Aorta (tissue), 5 donors: Measurements from ENCODE around the gene ASGR2. TPM values are rescaled to one million over a fixed set of nuclear protein-coding genes. Genes with fewer than 3 reads are reported as not detected.

Experiments used
- ATAC-seq: fragments of 200-7000 bp; cut with Tn5 transposase; one replicate; pipeline ENCODE4 v1.9.1; 2022; ENCODE audit warnings: moderate library complexity; ENCODE audit not compliant: low FRiP score
- DNase-seq, 2 donors: peaks; one replicate each; pipeline ENCODE4 v3.0.0-alpha.2; 2020
- H3K27ac ChIP-seq, 2 donors: one replicate each; pipeline ENCODE4 v1.5.1; 2013; ENCODE audit warnings: low read length in 2 of 2, mild to moderate bottlenecking in 2 of 2, moderate library complexity in 2 of 2, control low read depth in 1 of 2, inconsistent platforms in 1 of 2, low read depth in 1 of 2
- H3K27me3 ChIP-seq, 2 donors: one replicate each; pipeline ENCODE4 v1.6.1; 2013; ENCODE audit warnings: control low read depth in 1 of 2, low read length in 1 of 2, mild to moderate bottlenecking in 1 of 2, moderate library complexity in 1 of 2; ENCODE audit not compliant: insufficient read depth in 2 of 2, control insufficient read depth in 1 of 2
- H3K36me3 ChIP-seq, 2 donors: one replicate each; pipeline ENCODE4 v1.6.1; 2013; ENCODE audit warnings: control low read depth in 1 of 2, low read length in 1 of 2, mild to moderate bottlenecking in 1 of 2; ENCODE audit not compliant: insufficient read depth in 2 of 2, control insufficient read depth in 1 of 2
- H3K4me1 ChIP-seq, 2 donors: one replicate each; pipeline ENCODE4 v1.6.1; 2013; ENCODE audit warnings: low read length in 2 of 2, control low read depth in 1 of 2, mild to moderate bottlenecking in 1 of 2, moderate library complexity in 1 of 2; ENCODE audit not compliant: insufficient read depth in 2 of 2, control insufficient read depth in 1 of 2
- H3K4me3 ChIP-seq, 2 donors: one replicate each; pipeline ENCODE4 v1.5.1; 2013; ENCODE audit warnings: low read length in 2 of 2, control low read depth in 1 of 2, mild to moderate bottlenecking in 1 of 2
- H3K9me3 ChIP-seq: one replicate; pipeline ENCODE4 v1.6.1; 2013; ENCODE audit warnings: mild to moderate bottlenecking, low read length; ENCODE audit not compliant: control insufficient read depth
- WGBS, 2 donors: extraction: QIAGEN DNeasy Blood & Tissue Kit; methylation state at CpG; one replicate each; pipeline ENCODE4 v1.1.7; 2013; 5-methylcytosine and 5-hydroxymethylcytosine counted together
- intact Hi-C, 2 donors: fragments of 100-400 bp; cut with DNase I; formaldehyde crosslinking; loops; one replicate each; pipeline versions ENCODE4 v1.14.2 to v1.15.0; 2022
- polyA plus RNA-seq, 2 donors: library from polyadenylated mRNA; stranded (reverse); fragments of 200-250 nt; gene quantifications; one replicate each; pipeline ENCODE4 v1.2.3, GENCODE V29; 2013
- total RNA-seq, 2 donors: library from RNA; stranded (reverse); fragmentation: NEBNext Ultra II Directional; extraction: Animal tissue kit (Norgen Biotek cat#: 25700); gene quantifications; one replicate each; pipeline ENCODE4 v1.2.1, GENCODE V29; 2021
- donor health status: healthy with polysubstance abuse.
- donor health status: Bipolar disorder and iron deficiency.
- donor health status: DM: no; HTN: no; CAD: no.
- donor health status: DM: no; HTN: no; CAD: no.
- donor health status: DM: yes; HTN: yes; CAD: no.

The ASGR2 gene
- total and polyA plus RNA-seq, 4 donors: 0.15 to 1.6 (median 0.75) TPM; not detected in 1

DNA sequence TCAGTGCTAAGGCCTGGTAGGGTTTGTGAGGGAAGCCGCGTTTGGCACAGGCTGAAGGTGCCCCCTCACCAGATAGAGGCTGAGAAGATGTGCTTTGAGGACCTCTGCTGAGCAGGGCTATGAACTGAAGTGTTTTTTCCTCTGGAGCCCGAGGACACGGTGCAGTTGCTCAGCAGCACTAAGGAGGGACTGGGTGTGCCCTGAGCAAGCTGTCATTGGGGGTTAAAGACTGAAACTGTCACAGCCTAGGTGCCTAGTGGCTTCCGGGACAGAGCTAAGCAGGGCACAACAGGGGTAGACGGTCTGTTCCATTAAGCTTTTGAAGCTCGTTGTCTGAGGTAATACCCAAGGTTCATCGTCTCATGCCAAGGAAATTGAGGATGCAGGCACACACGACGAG is 24.8 kb upstream of the ASGR2 start:
- intact Hi-C loops: loop anchor here in 1 of 2 donors (10.0 kb wide), 1 partner anchor 225 kb away; no protein-coding TSS in a partner anchor
- H3K9me3 ChIP-seq: no peaks in the 10 kb centered on the region
- no peak for ATAC-seq
- no peak overlapping the region for H3K4me3 ChIP-seq
- 59 to 64% methylated on average over 10 of the region's 10 CpGs for WGBS, 2 donors
- no peaks in the 10 kb centered on the region for H3K4me1 ChIP-seq
- no peak for DNase-seq
- H3K36me3 ChIP-seq: no peaks in the 10 kb centered on the region
- peaks cover 0 to 2% of the 10 kb centered on the region in 2 donors for H3K27me3 ChIP-seq
- H3K27ac ChIP-seq: no peak overlapping the region

DNA sequence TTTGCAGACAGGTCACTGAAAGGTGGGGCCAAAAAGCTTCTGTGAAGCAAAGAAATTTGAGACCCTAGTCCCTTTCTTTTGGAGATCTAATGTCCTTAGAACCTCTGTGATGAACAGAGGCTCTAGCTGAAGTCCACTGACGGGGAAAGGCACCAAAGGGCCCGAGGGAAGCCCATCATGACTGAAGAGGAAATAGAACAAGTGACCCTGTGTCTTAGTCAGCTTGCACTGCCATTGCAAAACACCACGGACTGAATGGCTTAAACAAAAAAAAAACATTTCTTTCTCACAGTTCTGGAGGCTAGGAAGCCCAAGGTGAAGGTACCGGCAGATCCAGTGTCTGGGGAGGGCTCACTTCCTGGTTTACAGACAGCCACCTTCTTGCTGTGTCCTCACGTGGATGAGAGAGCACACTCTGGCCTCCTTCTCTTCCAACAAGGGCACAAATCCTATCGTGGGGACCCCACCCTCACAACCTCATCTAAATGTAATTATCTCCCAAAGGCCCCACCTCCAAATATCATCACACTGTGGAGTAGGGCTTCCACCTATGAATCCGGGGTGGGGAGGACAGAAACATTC is 24.3 kb upstream of the ASGR2 start:
- H3K4me3 ChIP-seq: no peak overlapping the region
- no peak for ATAC-seq
- peaks cover 0 to 2% of the 10 kb centered on the region in 2 donors for H3K27me3 ChIP-seq

DNA sequence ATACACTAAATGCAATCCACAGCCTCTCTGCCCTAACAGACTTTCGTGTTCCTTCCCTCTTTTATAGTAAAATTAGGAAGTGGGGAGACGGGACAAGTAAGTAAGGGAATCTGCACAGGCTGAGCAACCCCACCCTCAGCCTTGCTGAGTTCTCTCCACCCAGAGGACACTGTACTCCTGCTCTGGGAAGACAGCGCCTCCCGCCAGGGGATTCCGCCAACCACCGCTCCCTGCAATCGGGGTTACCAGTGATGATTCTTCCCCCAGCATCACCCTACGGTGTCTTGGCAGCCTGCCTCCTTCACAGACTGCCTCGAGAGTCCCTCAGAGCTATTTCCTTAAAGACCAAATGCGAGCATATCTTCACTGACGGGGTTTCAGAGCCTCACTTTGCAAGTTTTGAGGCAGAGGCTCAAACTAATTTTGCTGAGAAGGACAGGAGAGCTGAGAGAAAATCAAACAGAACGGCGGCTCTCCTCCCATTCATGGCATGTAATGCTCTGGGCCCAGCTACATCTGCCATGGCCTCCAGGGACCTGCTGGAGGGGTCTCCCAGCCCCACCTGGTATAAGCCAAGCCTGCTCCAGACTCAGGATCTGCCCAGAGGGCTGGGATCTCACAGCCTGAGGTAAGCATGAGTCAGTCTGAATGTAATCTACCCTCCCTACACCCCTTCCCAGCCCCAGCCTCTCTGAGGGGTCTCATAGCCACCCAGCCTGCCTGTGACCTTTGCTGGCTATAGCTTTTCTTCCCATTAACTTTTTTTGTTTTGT is 22.7 kb upstream of the ASGR2 start:
- no peaks in the 10 kb centered on the region for H3K36me3 ChIP-seq
- H3K4me3 ChIP-seq: no peak overlapping the region
- WGBS, 2 donors: 40 to 46% methylated on average over 13 of the region's 13 CpGs
- DNase-seq: peak in 1 of 2 donors; percentile 76
- no peak overlapping the region for H3K27ac ChIP-seq
- H3K4me1 ChIP-seq: no peaks in the 10 kb centered on the region
- intact Hi-C loops: loop anchor here in 1 of 2 donors (2.0 to 10.0 kb wide), 2 partner anchors 85 to 223 kb away; no protein-coding TSS in a partner anchor
- no peaks in the 10 kb centered on the region for H3K9me3 ChIP-seq
- no peak for ATAC-seq
- peaks cover 0 to 2% of the 10 kb centered on the region in 2 donors for H3K27me3 ChIP-seq

More for the DNA sequence above, 24.3 kb upstream of the ASGR2 start:
- H3K36me3 ChIP-seq: no peaks in the 10 kb centered on the region
- WGBS, 2 donors: 58 to 65% methylated on average over 7 of the region's 7 CpGs
- DNase-seq: no peak
- H3K27ac ChIP-seq: no peak overlapping the region
- intact Hi-C loops: loop anchor here in 1 of 2 donors (10.0 kb wide), 1 partner anchor 224 kb away; no protein-coding TSS in a partner anchor
- no peaks in the 10 kb centered on the region for H3K9me3 ChIP-seq
- no peaks in the 10 kb centered on the region for H3K4me1 ChIP-seq

DNA sequence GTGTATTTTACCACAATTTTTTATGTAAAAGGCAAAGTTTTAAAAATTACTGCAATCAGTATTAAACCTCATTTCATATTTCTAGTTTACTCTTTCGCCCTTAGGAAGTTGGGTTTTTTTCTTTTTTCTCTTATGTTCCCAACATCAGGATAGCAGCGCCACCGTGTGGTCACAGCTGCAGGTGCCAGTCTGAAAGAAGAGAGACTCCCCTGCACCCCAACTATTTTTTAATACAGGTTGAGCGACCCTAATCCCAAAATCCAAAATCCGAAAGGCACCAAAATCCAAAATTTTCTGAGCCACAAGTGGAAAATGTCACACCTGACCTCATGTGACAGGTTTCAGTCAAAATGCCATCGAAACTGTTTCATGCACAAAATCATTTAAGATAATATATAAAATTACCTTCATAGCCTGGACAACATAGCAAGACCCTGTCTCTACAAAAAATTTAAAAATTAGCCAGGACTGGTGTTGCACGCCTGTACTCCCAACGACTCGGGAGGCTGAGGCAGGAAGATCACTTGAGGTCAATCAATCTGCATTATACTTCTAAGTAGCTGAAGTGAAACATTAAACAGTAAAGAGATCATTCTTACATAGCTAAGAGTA is 21.8 kb upstream of the ASGR2 start:
- H3K36me3 ChIP-seq: no peaks in the 10 kb centered on the region
- DNase-seq (peak; percentile 85 to 93), ATAC-seq (peak; percentile 75)
- WGBS, 2 donors: 26 to 28% methylated on average over 9 of the region's 9 CpGs
- peaks cover 0 to 2% of the 10 kb centered on the region in 2 donors for H3K27me3 ChIP-seq
- no peaks in the 10 kb centered on the region for H3K9me3 ChIP-seq
- no peak overlapping the region for H3K27ac ChIP-seq
- intact Hi-C loops: loop anchor here in 1 of 2 donors (2.0 to 10.0 kb wide), 2 partner anchors 84 to 222 kb away; no protein-coding TSS in a partner anchor
- no peaks in the 10 kb centered on the region for H3K4me1 ChIP-seq
- no peak overlapping the region for H3K4me3 ChIP-seq

DNA sequence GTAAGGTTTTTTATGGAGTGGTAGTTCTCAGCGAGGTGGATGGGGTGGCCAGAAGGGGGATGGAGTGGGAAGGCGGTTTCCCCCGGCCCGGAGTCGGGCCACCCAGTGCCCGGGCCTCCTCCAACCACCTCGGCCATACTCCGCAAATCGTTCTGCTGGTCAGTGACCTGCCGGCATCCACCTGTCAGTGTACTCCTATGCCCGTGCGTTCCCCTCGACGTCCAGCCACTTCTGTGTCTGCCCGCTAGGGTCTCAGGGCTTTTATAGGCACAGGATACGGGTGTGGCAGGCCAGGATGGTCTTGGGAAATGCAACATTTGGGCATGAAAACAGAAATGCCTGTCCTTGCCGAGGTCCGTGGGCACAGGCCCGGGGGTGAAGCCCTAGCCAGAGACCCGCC is 19.3 kb upstream of the ASGR2 start:
- DNase-seq: peak in 1 of 2 donors; percentile 68
- H3K27me3 ChIP-seq: no peaks in the 10 kb centered on the region
- intact Hi-C loops: loop anchor here (5.0 to 10.0 kb wide), 2 partner anchors 82 to 219 kb away; no protein-coding TSS in a partner anchor
- no peak overlapping the region for H3K4me3 ChIP-seq
- no peaks in the 10 kb centered on the region for H3K9me3 ChIP-seq
- no peaks in the 10 kb centered on the region for H3K36me3 ChIP-seq
- H3K4me1 ChIP-seq: no peaks in the 10 kb centered on the region
- H3K27ac ChIP-seq: no peak overlapping the region
- 43 to 54% methylated on average over 20 of the region's 20 CpGs for WGBS, 2 donors
- no peak for ATAC-seq

DNA sequence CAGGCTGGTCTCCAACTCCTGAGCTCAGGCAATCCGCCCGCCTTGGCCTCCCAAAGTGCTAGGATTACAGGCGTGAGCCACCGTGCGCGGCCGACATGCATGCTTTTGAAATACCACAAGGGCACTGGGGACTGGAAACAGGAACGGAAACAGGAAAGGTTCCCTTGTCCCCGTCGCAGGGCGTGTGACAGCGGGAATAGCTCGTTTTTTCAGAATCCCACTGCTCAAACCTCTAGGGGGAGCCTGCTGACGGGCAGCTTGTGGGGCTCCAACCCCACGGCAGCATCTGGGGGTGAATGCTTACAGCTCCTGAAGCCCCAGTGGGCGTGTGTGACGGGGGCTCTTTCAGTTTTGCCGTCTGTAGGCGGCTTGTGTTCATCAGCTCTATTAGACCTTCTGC is 18.8 kb upstream of the ASGR2 start:
- H3K4me3 ChIP-seq: no peak overlapping the region
- DNase-seq: peak; percentile 75 to 76
- H3K4me1 ChIP-seq: no peaks in the 10 kb centered on the region
- no peak overlapping the region for H3K27ac ChIP-seq
- H3K9me3 ChIP-seq: no peaks in the 10 kb centered on the region
- 7 to 13% methylated on average over 19 of the region's 19 CpGs for whole genome bisulfite sequencing, 2 donors
- intact Hi-C loops: loop anchor here (5.0 to 10.0 kb wide), 2 partner anchors 81 to 219 kb away; no protein-coding TSS in a partner anchor
- no peaks in the 10 kb centered on the region for H3K27me3 ChIP-seq
- no peak for ATAC-seq
- no peaks in the 10 kb centered on the region for H3K36me3 ChIP-seq

DNA sequence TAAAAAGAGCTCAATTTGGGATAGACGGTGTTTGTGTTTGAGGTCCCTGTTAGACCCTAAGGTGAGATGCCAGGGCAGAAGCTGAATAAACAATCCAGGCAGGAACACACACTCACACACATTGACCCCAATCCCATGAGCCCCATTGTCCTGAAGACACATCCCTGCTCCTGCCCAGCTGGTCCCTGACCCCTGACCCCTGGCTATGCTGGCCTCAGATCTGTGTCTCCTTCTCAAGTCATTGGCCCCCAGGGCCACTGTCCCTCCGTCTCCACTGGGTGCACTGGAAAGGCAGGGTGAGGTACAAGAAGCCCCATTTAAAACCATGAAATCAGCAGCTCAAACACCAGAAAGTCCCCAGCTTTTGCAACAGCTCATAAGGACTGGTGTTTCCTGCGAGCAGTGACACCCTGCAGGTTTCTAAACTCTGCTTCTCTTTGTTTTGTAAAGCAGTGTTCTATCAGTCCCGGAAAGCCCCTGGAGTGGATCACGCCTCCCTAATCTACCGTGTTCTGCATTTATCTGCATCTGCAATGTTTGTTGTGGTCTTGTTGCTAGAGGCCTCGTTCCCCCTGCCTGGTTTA is 18.0 kb upstream of the ASGR2 start:
- ATAC-seq (no peak), DNase-seq (peak in 1 of 2 donors; percentile 41)
- H3K36me3 ChIP-seq: no peaks in the 10 kb centered on the region
- H3K9me3 ChIP-seq: no peaks in the 10 kb centered on the region
- WGBS, 2 donors: 27 to 30% methylated on average over 7 of the region's 7 CpGs
- intact Hi-C loops: loop anchor here (5.0 to 10.0 kb wide), 2 partner anchors 80 to 218 kb away; no protein-coding TSS in a partner anchor
- H3K27ac ChIP-seq: no peak overlapping the region
- no peaks in the 10 kb centered on the region for H3K4me1 ChIP-seq
- H3K4me3 ChIP-seq: no peak overlapping the region
- H3K27me3 ChIP-seq: no peaks in the 10 kb centered on the region

DNA sequence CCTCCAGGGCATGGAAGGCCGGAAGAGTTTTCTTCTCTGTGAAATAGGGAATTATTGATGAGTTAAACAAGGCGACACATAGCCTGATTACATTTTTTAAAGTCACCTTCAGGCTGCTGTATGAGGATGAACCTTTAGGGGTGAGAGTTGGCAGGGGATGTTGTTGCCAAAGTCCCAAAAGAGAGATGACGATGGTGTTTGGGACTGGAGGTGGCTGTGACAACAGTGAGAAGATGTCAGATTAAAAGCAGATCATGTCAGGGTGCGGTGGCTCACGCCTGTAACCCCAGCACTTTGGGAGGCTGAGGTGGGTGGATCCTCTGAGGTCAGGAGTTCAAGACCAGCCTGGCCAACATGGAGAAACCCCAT is 16.8 kb upstream of the ASGR2 start:
- no peaks in the 10 kb centered on the region for H3K9me3 ChIP-seq
- no peak overlapping the region for H3K4me3 ChIP-seq
- H3K27me3 ChIP-seq: no peaks in the 10 kb centered on the region
- ATAC-seq (no peak), DNase-seq (peak in 1 of 2 donors; percentile 17)
- H3K27ac ChIP-seq: no peak overlapping the region
- H3K36me3 ChIP-seq: no peaks in the 10 kb centered on the region
- intact Hi-C loops: loop anchor here (5.0 to 10.0 kb wide), 2 partner anchors 79 to 217 kb away; no protein-coding TSS in a partner anchor
- H3K4me1 ChIP-seq: no peaks in the 10 kb centered on the region
- WGBS, 2 donors: 72 to 75% methylated on average over 5 of the region's 5 CpGs
